ENCODE data around the gene SH3RF3.

SH3RF3 gene

GRCh38 chr2:109507217-109507616, 378.2 kb downstream of the SH3RF3 start:
- H3K4me3 ChIP-seq (ENCODE audit: low read length), result no peak overlapping the region
- DNase-seq (ENCODE audit: low read depth), result no peak
- no peak for TF ChIP-seq CTCF (IDR thresholded peaks at IDR 0.05; ENCODE audit: insufficient read depth, low read depth, low read length, missing control alignments)

GRCh38 chr2:109507828-109508227, 378.8 kb downstream of the SH3RF3 start:
- no peak overlapping the region for H3K4me3 ChIP-seq (ENCODE audit: low read length)
- no peak for TF ChIP-seq CTCF (IDR thresholded peaks at IDR 0.05; ENCODE audit: insufficient read depth, low read depth, low read length, missing control alignments)
- no peak for DNase-seq (ENCODE audit: low read depth)

GRCh38 chr2:109508556-109508955, 379.6 kb downstream of the SH3RF3 start:
- no peak for TF ChIP-seq CTCF (IDR thresholded peaks at IDR 0.05; ENCODE audit: insufficient read depth, low read depth, low read length, missing control alignments)
- DNase-seq (ENCODE audit: low read depth), result no peak
- H3K4me3 ChIP-seq (ENCODE audit: low read length), result no peak overlapping the region

- H3K4me3 ChIP-seq (ENCODE audit: low read length), result no peak overlapping the region
- peak; percentile 98 for TF ChIP-seq CTCF (IDR thresholded peaks at IDR 0.05; ENCODE audit: insufficient read depth, low read depth, low read length, missing control alignments)
- peak; percentile 75 for DNase-seq (ENCODE audit: low read depth)
Measured at GRCh38 chr2:109510136-109511028, 381.4 kb downstream of the SH3RF3 start.

GRCh38 chr2:109511168-109511567, 382.2 kb downstream of the SH3RF3 start:
- no peak overlapping the region for H3K4me3 ChIP-seq (ENCODE audit: low read length)
- no peak for TF ChIP-seq CTCF (IDR thresholded peaks at IDR 0.05; ENCODE audit: insufficient read depth, low read depth, low read length, missing control alignments)
- DNase-seq (ENCODE audit: low read depth), result no peak

- TF ChIP-seq CTCF (IDR thresholded peaks at IDR 0.05; ENCODE audit: insufficient read depth, low read depth, low read length, missing control alignments), result no peak
- H3K4me3 ChIP-seq (ENCODE audit: low read length), result no peak overlapping the region
- no peak for DNase-seq (ENCODE audit: low read depth)
Measured at GRCh38 chr2:109512076-109512475, 383.1 kb downstream of the SH3RF3 start.

- TF ChIP-seq CTCF (IDR thresholded peaks at IDR 0.05; ENCODE audit: insufficient read depth, low read depth, low read length, missing control alignments), result no peak
- no peak overlapping the region for H3K4me3 ChIP-seq (ENCODE audit: low read length)
- no peak for DNase-seq (ENCODE audit: low read depth)
Measured at GRCh38 chr2:109513230-109513629, 384.2 kb downstream of the SH3RF3 start.
